Fibroblast of lung (primary cell): Measurements from ENCODE around the gene ZNF385B.
"Not testable (repeated sequence)": the region's sequence is repeated elsewhere in the genome, so short reads cannot be mapped to it uniquely, and the experiment has no call there.

ENCODE experiments used
- EZH2 ChIP-seq: IDR thresholded peaks from 2 replicates; pipeline ENCODE4 v1.5.1; 2012; ENCODE audit warnings: low read length, control low read depth, mild to moderate bottlenecking; ENCODE audit errors: missing control alignments
- TF ChIP-seq, protein P1 (sequence below), 2 donors: IDR thresholded peaks in 1 of 2; conservative IDR thresholded peaks in 1 of 2; 1 replicate in 1 of 2; 2 replicates in 1 of 2; pipeline ENCODE4 v1.5.1; 2011 to 2012; ENCODE audit warnings: low read length in 2 of 2, control low read depth in 1 of 2, inconsistent platforms in 1 of 2, low read depth in 1 of 2, mild to moderate bottlenecking in 1 of 2

DNA sequence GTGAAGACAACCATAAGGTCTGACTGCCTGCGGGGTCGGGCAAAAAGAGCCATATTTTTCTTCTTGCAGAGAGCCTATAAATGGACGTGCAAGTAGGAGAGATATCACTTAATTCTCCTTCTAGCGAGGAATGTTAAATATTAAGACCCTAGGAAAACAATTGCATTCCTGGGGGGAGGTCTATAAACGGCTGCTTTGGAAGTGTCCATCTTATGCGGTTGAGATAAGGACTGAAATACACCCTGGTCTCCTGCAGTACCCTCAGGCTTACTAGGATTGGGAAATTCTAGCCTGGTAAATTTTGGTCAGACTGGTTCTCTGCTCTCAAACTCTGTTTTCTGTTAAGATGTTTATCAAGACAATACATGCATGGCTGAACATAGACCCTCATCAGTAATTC, 27.2 kb upstream of the ZNF385B start:
- TF ChIP-seq EZH2: not testable (repeated sequence)
- TF ChIP-seq, protein P1, sequence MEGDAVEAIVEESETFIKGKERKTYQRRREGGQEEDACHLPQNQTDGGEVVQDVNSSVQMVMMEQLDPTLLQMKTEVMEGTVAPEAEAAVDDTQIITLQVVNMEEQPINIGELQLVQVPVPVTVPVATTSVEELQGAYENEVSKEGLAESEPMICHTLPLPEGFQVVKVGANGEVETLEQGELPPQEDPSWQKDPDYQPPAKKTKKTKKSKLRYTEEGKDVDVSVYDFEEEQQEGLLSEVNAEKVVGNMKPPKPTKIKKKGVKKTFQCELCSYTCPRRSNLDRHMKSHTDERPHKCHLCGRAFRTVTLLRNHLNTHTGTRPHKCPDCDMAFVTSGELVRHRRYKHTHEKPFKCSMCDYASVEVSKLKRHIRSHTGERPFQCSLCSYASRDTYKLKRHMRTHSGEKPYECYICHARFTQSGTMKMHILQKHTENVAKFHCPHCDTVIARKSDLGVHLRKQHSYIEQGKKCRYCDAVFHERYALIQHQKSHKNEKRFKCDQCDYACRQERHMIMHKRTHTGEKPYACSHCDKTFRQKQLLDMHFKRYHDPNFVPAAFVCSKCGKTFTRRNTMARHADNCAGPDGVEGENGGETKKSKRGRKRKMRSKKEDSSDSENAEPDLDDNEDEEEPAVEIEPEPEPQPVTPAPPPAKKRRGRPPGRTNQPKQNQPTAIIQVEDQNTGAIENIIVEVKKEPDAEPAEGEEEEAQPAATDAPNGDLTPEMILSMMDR (conservative IDR thresholded peaks at IDR 0.05 in 1 of 2, IDR thresholded peaks at IDR 0.05 in 1 of 2; ENCODE audit: low read depth in 1 of 2, low read length in 2 of 2): not testable (repeated sequence)
